NK-92 (cell line): Measurements from ENCODE around the gene CCDC150.
"Not testable (repeated sequence)": the region's sequence is repeated elsewhere in the genome, so short reads cannot be mapped to it uniquely, and the experiment has no call there.

ENCODE experiments used
- DNase-seq: peaks from one replicate; lab custom pipeline; 2025; ENCODE audit not compliant: unreplicated experiment; lab: John Stamatoyannopoulos, UW

CCDC150 gene

DNA sequence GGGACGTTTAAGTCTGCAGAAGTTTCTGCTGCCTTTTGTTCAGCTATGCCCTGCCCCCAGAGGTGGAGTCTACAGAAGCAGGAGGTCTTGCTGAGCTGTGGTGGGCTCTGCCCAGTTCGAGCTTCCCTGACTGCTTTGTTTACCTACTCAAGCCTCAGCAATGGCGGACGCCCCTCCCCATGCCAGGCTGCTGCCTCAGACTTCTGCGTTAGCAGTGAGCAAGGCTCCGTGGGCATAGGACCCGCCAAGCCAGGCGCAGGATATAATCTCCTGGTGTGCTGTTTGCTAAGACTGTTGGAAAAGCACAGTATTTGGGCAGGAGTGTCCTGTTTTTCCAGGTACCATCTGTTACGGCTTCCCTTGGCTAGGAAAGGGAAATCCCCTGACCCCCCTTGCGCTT lies 70.5 kb downstream of the CCDC150 start:
- not testable (repeated sequence) for DNase-seq

DNA sequence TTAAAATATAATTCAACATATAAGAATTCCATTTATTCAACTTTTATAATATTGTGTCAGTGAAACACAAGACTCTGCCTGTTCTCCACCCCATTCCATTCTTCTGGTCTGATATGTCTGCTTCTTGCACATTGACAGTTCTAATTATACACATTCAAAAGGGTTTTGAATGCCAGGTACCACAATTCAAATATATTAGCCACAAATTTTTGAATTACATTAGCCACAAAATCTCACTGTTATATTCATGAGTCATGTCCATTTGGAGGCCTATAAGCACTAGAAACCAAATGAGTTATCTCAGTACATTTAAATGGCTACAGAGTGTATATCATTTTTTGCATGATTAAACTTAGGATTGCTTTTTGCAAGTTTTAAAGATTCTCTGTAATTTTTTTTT lies 72.1 kb downstream of the CCDC150 start:
- DNase-seq = no peak

DNA sequence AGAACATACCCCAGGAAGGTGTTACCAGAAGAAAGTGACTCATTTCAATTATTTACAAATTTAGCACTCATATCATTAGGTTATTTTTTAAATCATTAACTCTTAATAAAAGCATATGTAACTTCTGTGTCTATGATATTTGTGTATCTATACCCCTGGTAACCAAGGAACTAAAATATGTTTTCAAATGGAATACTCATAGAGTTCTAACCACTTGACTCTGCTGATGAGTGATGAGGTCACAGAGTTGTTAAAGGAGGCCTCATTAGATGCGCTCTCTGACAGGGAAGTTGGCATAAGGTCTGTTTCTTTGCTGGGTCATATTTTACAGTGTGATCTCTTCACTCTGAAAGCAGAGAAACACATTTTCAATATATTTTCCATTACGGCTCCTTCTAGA lies 73.4 kb downstream of the CCDC150 start:
- DNase-seq = no peak

DNA sequence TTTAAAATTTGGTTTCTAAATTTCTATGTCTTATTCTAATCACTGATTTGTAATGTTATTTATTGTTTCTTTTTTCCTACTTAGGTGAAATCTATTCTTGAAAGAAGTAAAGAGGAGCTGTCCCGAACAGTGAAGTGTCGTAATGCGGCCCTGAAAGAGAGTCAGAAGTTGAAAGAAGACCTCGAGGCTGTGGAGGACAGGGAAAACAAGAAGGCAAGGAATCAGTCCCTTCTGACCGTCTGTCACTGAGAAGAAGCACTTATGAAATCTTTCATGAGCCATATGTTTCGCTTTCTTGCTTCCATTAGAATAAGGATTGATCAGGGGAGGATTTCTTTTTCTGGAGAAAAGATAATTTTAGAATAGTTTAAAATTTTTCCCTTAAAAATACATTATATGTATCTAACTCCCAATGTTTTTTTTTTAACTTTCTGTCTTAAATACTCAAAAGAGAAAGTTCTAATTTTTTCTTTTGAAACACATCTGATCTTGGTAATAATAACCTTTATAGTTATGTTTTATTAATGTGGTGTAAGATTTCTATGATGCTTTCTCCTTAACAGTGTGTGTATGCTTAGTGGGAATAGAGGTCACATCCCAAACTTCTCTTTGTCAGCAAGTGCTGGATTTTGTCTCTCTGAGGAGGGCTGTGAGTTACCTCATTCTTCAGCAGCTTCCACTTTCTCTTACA lies 79.0 kb downstream of the CCDC150 start:
- no peak for DNase-seq

DNA sequence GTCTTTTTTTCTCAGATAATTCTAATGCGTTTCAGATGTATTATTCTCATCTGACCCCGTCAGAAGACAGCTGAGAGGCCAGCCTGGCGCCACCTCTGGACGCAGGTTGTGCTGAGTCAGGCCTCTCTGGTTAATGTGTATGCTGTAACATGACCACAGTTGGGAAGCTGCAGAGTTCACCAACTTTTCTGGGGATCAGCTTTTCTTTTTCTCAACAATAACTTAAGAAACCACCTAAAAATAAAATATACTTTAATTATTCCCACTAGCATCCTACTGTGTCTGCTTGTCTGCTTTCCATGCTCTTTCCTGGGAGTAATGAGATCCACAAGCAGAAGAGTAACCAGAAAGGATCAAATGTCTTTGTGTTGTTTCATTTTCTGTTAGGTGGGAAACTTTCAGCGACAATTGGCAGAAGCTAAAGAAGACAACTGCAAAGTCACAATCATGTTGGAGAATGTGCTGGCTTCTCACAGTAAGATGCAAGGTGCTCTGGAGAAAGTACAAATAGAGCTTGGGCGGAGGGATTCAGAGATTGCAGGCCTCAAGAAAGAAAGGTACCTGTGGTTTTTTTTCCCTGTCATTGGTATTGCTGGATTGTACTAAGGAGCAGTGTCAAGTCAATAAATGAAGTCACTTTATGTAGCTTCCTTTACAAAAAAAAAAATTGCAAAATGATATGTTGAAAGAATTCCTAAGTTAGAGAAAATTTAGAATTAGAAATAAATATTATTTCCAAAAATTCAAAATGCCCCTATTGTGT lies 79.8 kb downstream of the CCDC150 start:
- no peak for DNase-seq

DNA sequence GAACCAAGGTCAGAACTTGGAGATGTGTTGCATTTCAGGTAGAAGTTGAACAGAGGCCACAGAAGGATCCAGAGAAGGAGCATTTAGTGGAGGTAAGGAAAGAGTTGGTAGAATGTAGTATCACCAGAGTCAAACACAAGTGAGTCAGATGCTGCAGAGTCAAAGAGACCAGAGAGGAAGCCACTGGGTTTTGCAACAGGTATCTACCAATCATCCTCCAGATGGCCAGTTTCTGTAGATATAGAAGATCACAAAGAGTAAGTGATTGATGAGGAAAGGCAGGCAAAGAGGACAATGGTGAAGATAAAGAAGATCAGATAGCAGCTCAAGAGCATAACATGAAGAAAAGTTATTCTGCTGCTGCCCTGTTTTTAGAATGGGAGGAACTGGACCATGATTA lies 84.1 kb downstream of the CCDC150 start:
- no peak for DNase-seq

DNA sequence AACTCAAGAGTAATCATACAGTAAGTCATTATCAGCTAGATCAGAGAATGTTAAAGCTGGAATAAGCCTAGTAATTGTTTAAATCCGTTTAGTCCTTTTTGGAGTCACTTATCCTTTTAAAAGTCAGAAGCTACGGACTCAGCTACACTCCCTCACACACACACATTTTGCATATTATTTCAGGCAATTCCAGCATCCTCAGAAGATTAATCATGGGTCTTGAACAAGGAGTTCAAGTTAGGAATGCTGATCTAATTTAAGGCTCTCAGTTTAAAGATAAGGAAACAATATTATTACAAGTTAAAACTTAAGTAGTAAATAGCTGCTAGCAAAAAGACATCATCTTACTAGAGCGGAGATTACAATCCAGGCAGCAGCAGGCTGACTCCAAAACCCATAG lies 85.7 kb downstream of the CCDC150 start:
- no peak for DNase-seq

DNA sequence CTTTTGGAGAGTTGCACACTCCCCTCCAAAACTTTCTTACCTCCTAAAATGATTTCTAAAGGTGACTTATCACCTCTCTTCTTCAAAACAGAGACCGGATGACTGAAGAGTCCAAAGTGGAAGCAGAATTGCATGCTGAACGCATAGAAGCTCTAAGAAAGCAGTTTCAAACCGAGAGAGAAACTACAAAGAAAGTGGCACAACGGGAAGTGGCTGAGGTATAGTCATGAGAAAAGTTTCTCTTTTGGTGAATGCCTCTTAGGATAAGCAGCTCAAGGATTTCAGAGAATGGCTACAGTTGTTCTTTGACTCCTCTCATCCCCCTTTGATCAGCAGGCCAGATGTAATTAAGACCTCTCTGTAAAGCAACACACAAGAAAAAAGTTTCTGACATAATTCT lies 86.4 kb downstream of the CCDC150 start:
- DNase-seq = no peak

DNA sequence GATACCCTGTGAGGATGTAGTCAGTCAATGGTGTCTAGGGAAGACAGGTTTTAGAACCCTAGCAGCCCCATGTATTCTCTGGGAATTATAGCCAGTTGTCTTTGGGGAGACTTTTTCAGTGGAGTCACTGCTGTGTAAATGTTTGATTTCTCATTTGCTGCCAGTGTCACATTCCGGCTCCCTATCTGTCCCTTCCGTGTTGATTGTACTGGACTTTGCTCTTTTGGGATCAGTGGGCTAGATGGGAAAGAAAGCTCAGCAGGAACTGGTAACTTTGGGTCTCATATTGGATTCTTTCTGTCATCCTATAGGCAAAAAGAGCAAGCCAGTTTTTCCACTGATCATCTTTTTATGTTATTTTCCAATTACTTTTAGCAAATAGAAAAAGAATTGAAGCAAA lies 89.9 kb downstream of the CCDC150 start:
- DNase-seq = no peak

DNA sequence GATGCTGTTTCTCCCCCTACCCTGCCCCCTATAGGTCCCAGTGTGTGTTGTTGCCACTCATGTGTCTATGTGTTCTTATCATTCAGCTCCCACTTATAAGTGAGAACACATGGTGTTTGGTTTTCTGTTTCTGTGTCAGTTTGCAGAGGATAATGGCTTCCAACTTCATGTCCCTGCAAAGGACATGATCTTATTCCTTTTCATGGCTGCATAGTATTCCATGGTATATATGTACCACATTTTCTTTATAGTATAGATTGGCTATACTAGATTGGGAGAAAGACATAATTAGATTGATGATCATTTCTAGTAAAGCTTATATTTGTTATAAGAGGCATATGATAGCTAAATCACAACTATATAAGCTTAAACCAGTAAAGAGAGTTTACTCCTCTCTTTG lies 97.1 kb downstream of the CCDC150 start:
- DNase-seq = not testable (repeated sequence)

DNA sequence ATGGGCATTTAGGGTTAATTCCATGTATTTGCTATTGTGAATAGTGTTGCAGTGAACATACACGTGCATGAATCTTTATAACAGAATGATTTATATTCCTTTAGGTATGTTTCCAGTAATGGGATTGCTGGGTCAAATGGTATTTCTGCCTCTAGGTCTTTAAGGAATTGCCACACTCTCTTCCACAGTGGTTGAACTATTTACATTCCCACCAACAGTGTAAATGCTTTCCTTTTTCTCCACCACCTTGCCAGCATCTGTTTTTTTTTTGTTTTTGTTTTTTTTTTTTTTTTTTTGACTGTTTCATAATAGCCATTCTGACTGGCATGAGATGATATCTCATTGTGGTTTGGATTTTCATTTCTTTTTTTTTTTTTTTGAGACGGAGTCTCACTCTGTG lies 97.5 kb downstream of the CCDC150 start:
- DNase-seq = no peak

DNA sequence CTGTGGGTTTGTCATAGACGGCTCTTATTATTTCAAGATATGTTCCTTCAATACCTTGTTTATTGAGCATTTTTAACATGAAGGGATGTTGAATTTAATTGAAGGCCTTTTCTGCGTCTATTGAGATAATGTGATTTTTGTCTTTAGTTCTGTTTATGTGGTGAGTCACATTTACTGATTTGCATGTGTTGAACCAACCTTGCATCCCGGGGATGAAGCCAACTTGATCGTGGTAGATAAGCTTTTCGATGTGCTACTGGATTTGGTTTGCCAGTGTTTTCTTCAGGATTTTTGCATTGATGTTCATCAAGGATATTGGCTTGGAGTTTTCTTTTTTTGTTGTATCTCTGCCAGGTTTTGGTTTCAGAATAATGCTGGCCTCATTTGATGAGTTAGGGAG lies 99.5 kb downstream of the CCDC150 start:
- DNase-seq = no peak

DNA sequence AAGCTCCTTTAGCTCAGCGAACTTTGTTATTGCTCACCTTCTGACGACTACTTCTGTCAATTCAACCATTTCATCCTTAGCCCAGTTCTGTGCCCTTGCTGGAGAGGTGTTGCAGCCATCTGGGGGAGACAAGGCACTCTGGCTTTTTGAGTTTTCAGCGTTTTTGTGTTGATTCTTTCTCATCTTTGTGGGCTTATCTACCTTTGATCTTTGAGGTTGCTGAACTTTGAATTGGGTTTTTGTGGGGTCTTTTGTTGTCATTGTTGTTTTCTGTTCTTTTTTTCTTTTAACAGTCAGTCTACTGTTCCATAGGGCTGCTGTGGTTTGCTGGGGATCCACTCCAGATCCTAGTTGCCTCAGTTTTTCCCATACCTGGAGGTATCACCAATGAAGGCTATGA lies 102.7 kb downstream of the CCDC150 start:
- DNase-seq = no peak

DNA sequence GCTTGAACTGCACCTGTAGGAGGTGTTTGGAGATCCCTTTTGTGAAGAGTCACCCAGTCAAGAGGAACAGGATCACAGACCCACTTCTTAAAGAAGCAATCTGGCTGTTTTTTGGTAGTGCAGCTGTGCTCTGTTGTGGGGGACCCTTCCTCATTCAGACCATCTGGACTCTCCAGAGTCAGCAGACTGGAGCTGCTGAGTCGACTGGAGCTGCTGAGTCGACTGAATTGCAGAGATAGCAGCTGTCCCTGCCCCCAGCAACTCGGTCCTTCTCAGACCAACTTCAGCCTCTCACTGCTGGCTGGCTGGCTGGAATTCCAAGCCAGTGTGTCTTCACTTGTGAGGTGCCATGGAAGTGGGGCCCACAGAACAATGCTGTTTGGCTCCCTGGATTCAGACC lies 103.2 kb downstream of the CCDC150 start:
- DNase-seq = no peak

DNA sequence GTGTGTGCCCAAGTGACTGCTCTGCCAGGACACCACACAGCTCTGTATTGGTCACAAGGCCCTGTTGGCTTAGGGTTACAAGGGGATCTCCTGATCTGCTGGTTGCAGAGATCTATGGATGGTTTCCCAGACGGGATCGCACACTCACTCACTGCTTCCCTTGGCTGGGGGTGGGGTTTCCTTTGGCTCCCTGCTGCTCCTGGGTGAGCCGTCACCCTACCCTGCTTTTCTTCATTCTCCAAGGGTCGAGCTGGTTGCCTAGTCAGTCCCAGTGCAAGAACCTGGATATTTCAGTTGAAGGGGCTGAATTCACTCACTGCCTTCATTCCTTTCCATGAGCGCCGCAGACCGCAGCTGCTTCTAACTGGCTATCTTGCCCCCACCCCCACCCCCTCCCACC lies 103.7 kb downstream of the CCDC150 start:
- no peak for DNase-seq

DNA sequence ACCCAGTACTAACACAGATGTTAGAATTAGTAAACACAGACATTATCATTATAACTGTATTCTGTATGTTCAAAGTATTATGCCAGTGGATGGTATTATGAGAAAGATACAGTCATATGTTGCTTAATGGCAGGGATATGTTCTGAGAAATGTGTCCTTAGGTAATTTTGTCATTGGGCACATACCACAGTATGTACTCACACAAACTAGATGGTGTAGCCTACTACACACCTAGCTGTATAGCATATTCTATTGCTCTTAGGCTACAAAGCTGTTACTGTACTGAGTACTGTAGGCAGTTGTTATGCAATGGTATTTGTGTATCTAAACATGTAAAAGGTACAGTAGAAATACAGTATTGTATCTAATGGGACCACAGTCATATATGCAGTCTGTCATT lies 106.2 kb downstream of the CCDC150 start:
- no peak for DNase-seq

DNA sequence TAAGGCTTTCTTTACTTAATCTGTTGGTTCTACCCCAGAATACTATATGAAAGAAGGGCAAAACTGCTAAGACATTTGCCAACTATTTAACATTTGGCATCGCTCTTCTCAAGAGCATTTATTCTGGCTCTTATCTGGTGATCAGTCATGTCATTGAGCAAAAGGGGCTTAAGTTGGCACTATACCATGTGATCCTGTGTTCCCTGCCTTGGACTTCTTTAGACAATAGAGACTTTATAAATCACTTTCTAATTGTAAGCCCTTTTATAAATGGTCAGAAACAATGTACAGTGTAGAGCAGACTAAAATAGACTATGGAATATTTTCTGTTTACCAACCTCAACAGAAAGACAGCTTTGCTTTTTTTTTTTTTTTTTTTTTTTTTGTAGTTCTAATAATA lies 107.9 kb downstream of the CCDC150 start:
- no peak for DNase-seq

DNA sequence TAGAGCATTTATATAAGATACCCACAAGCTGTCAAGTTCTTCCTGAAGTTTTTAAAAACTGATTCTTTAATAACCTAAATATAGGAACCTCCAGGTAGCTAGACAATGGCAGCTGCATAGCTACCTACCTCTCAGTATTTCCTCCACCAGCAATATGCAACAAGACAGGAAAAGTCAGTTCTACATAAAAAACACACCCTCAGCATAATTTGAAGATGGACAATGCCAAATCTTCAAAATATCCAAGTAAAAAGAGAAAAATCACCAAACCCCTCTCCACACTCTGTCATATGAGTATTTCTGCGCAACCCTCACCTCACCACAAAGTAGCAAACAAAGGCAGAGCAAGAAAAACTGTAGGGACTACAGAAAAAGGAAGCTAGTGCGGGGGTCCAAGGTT lies 108.6 kb downstream of the CCDC150 start:
- DNase-seq = no peak

DNA sequence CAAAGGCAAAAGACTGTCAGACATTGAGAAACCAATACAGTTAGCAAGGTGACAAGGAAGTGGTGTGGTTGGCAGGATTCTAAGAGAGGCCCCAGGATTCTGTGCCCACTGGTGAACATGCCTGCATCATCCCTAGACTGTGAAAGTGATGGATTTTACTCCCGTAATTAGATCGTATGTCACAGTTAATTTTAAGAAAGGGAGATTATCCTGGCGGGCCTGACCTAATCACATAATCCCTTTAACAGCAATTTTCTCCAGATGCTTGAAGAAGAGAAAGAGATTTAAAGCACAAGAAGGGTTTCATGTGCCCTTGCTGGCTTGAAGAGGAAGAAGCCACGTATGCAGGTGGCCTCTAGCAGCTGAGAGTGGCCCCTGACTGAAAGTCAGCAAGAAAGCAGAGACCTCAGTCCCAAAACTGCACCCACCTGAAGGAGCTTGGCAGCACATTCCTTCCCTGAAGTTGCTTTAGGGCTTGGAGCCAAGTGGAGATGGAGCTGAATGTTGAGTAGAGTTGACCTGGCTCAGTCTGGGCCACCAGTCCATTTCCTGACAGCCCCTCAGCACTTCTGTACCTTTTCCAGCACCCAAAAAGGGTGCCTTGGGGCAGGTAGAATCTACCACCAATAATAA lies 110.9 kb downstream of the CCDC150 start:
- no peak for DNase-seq

DNA sequence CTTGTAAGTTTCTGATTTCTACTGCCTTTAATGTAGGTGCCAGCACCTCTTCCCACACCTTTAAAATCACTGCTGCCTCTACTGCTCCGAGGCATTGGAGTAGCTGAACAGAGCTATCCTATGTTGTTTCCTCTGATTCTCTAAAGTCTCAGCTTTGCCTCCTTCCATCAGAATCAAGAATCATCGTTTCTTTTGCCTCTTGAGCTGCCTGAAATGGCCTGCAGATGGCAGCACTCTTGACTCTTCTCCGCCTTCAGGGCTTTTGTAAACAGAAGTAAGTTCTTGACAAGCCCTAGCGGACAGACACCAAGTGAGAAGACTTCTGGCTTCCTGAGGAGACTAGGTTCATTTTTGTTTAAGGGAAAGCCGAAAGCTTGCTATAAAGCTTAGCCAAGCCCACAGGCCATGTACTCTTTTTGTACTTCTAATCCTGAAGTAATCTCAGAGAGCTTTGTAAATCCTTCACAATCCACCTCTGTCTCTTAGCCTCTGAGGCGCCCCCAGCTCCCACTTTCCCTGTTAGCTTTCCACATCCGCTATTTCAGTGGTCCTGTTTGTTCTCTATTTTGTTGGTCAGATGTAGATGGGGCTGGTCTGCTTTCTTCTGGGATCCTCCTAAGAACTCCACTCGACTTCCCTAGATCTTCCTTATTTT lies 111.6 kb downstream of the CCDC150 start:
- DNase-seq = no peak

DNA sequence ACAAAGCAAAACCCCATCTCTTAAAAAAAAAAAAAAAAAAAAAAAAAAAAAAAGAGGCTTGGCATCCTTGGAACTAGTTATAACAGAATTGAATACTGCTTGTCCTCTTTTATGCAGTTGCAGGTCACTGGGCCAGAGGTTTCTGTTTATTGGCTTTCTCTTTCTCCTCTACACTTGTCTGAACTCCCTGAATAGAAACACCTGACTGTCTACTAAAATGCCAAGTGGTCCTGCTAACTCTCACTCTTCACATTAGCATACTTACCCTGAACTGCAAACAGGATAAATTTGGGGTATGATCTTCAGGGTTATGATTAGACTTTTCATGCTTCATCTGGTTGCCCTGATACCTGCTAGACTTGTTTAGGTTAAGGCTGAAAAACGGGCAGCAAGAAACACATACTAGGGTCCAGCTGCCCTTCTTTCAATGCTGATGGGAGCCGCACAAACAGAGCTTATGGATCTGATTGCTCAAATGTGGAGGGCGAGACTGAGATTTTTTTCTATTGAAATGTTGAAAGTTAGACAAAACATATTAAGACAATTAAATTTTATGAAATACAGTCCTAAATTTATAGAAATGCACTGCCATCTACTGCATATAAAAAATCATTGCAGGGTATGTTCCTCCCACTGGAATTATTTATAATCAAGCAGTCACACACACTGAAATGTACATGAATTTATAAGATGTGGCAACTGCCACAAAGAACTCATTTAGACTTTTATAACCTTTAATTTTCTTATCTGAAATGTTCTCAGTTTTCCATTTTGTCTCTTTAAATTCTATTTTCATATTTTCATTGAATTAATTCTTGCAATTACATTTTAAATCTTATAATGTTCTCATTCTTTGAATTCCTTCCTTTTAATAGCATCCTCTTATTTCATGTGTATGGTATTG lies 119.2 kb downstream of the CCDC150 start:
- no peak for DNase-seq
